ENCODE measurements around the gene LILRB1. TPM values are rescaled to one million over a fixed set of nuclear protein-coding genes. Genes with fewer than 3 reads are reported as not detected.

Gene LILRB1
- total and polyA plus RNA-seq, 2 donors (not counting 1 experiment from before 2014, with no cell fraction given) = not detected

- no peaks in the 10 kb centered on the region for H3K9me3 ChIP-seq (ENCODE audit: control insufficient read depth, insufficient read depth, low read depth, low read length)
- no peak overlapping the region for H3K9ac ChIP-seq (ENCODE audit: insufficient read depth, low read length)
- H3K36me3 ChIP-seq (ENCODE audit: control insufficient read depth, insufficient read depth, low read length) = no peaks in the 10 kb centered on the region
- no peak overlapping the region for H3K4me2 ChIP-seq (ENCODE audit: extremely low read depth, insufficient read depth, low read length)
- H3K4me3 ChIP-seq (replicated peaks in 1 of 4; ENCODE audit: control extremely low read depth in 1 of 4, insufficient read depth in 1 of 4, low read depth in 3 of 4, low read length in 4 of 4) = no peak overlapping the region
- H3K79me2 ChIP-seq (ENCODE audit: control insufficient read depth, insufficient read depth, low read length) = no peaks in the 10 kb centered on the region
- H3K4me1 ChIP-seq (ENCODE audit: control insufficient read depth, extremely low read depth, insufficient read depth, low read length) = no peaks in the 10 kb centered on the region
- H4K20me1 ChIP-seq (ENCODE audit: control insufficient read depth, extremely low read depth, insufficient read depth, low read length) = no peaks in the 10 kb centered on the region
- no peak overlapping the region for H3K27ac ChIP-seq (ENCODE audit: insufficient read depth, low read length)
- DNase-seq (ENCODE audit: low read depth in 2 of 2) = no peak
- TF ChIP-seq CTCF (conservative IDR thresholded peaks at IDR 0.05 in 1 of 2, IDR thresholded peaks at IDR 0.05 in 1 of 2; ENCODE audit: low read depth in 1 of 2, low read length in 2 of 2) (no peak), EZH2 (IDR thresholded peaks at IDR 0.05; ENCODE audit: low read length, missing control alignments) (no peak)
- H3K27me3 ChIP-seq (ENCODE audit: control insufficient read depth, insufficient read depth, low read length) = no peaks in the 10 kb centered on the region
- no peak overlapping the region for H2AFZ ChIP-seq (ENCODE audit: low read length)
These were observed 19.9 kb downstream of the LILRB1 start for GRCh38 chr19:54650108-54650655.

- H3K9me3 ChIP-seq (ENCODE audit: control insufficient read depth, insufficient read depth, low read depth, low read length) = no peaks in the 10 kb centered on the region
- H3K27ac ChIP-seq (ENCODE audit: insufficient read depth, low read length) = no peak overlapping the region
- no peak overlapping the region for H3K4me2 ChIP-seq (ENCODE audit: extremely low read depth, insufficient read depth, low read length)
- no peaks in the 10 kb centered on the region for H4K20me1 ChIP-seq (ENCODE audit: control insufficient read depth, extremely low read depth, insufficient read depth, low read length)
- H3K4me1 ChIP-seq (ENCODE audit: control insufficient read depth, extremely low read depth, insufficient read depth, low read length) = no peaks in the 10 kb centered on the region
- no peaks in the 10 kb centered on the region for H3K36me3 ChIP-seq (ENCODE audit: control insufficient read depth, insufficient read depth, low read length)
- DNase-seq (ENCODE audit: low read depth in 2 of 2) = peak; percentile 3 to 19
- H3K27me3 ChIP-seq (ENCODE audit: control insufficient read depth, insufficient read depth, low read length) = no peaks in the 10 kb centered on the region
- TF ChIP-seq CTCF (conservative IDR thresholded peaks at IDR 0.05 in 1 of 2, IDR thresholded peaks at IDR 0.05 in 1 of 2; ENCODE audit: low read depth in 1 of 2, low read length in 2 of 2) = peak in 1 of 2 donors; percentile 18
- no peak for TF ChIP-seq EZH2 (IDR thresholded peaks at IDR 0.05; ENCODE audit: low read length, missing control alignments)
- no peak overlapping the region for H3K4me3 ChIP-seq (replicated peaks in 1 of 4; ENCODE audit: control extremely low read depth in 1 of 4, insufficient read depth in 1 of 4, low read depth in 3 of 4, low read length in 4 of 4)
- no peak overlapping the region for H3K9ac ChIP-seq (ENCODE audit: insufficient read depth, low read length)
- H3K79me2 ChIP-seq (ENCODE audit: control insufficient read depth, insufficient read depth, low read length) = no peaks in the 10 kb centered on the region
- no peak overlapping the region for H2AFZ ChIP-seq (ENCODE audit: low read length)
These were observed 23.0 kb downstream of the LILRB1 start for GRCh38 chr19:54653181-54653809.

GRCh38 chr19:54654447-54655321 is 24.4 kb downstream of the LILRB1 start:
- H2AFZ ChIP-seq (ENCODE audit: low read length) = no peak overlapping the region
- no peak overlapping the region for H3K4me3 ChIP-seq (replicated peaks in 1 of 4; ENCODE audit: control extremely low read depth in 1 of 4, insufficient read depth in 1 of 4, low read depth in 3 of 4, low read length in 4 of 4)
- no peak overlapping the region for H3K27ac ChIP-seq (ENCODE audit: insufficient read depth, low read length)
- no peaks in the 10 kb centered on the region for H4K20me1 ChIP-seq (ENCODE audit: control insufficient read depth, extremely low read depth, insufficient read depth, low read length)
- no peaks in the 10 kb centered on the region for H3K4me1 ChIP-seq (ENCODE audit: control insufficient read depth, extremely low read depth, insufficient read depth, low read length)
- H3K36me3 ChIP-seq (ENCODE audit: control insufficient read depth, insufficient read depth, low read length) = no peaks in the 10 kb centered on the region
- no peaks in the 10 kb centered on the region for H3K9me3 ChIP-seq (ENCODE audit: control insufficient read depth, insufficient read depth, low read depth, low read length)
- no peaks in the 10 kb centered on the region for H3K27me3 ChIP-seq (ENCODE audit: control insufficient read depth, insufficient read depth, low read length)
- no peak for TF ChIP-seq EZH2 (IDR thresholded peaks at IDR 0.05; ENCODE audit: low read length, missing control alignments)
- no peak for TF ChIP-seq CTCF (conservative IDR thresholded peaks at IDR 0.05 in 1 of 2, IDR thresholded peaks at IDR 0.05 in 1 of 2; ENCODE audit: low read depth in 1 of 2, low read length in 2 of 2)
- H3K79me2 ChIP-seq (ENCODE audit: control insufficient read depth, insufficient read depth, low read length) = no peaks in the 10 kb centered on the region
- DNase-seq (ENCODE audit: low read depth in 2 of 2) = no peak
- H3K4me2 ChIP-seq (ENCODE audit: extremely low read depth, insufficient read depth, low read length) = no peak overlapping the region
- no peak overlapping the region for H3K9ac ChIP-seq (ENCODE audit: insufficient read depth, low read length)
